PC-9 (cell line): ENCODE data around the gene PDS5B. TPM values are rescaled to one million over a fixed set of nuclear protein-coding genes. Genes with fewer than 3 reads are reported as not detected.

ENCODE experiments used
- BruUV-seq: library from RNA; stranded (reverse); fragments of 400-500 nt; replicated peaks from 2 replicates; lab custom pipeline; 2021; lab: Mats Ljungman, UMichigan
- CTCF ChIA-PET: fragments of 300-600 bp; sonication (Branson Sonifier 250); formaldehyde crosslinking; loops from one replicate; lab custom pipeline; 2022; ENCODE audit warnings: antibody characterized with exemption; lab: Charles Lee
- POLR2A ChIA-PET: fragments of 300-600 bp; sonication (Branson Sonifier 250); formaldehyde crosslinking; loops from one replicate; lab custom pipeline; 2022; ENCODE audit warnings: antibody characterized with exemption; ENCODE audit not compliant: unreplicated experiment; lab: Charles Lee
- DNase-seq, 2 experiments: peaks; one replicate each; pipeline versions ENCODE4 v3.0.0 to v3.0.0-alpha.2; 2015 to 2022; ENCODE audit warnings: mixed read lengths in 1 of 2
- H2AFZ ChIP-seq: fragments of 200-600 bp; sonication (generic); 2 replicates; pipeline ENCODE4 v1.8.1; 2017; ENCODE audit warnings: antibody characterized with exemption
- H3F3A ChIP-seq: fragments of 200-600 bp; sonication (generic); 2 replicates; pipeline ENCODE4 v1.8.1; 2017; ENCODE audit warnings: antibody characterized with exemption, mild to moderate bottlenecking, low read depth; ENCODE audit not compliant: insufficient read depth
- H3K27ac ChIP-seq: fragments of 200-600 bp; sonication (generic); 2 replicates; pipeline ENCODE4 v1.6.1; 2016; ENCODE audit warnings: mixed run types
- H3K27me3 ChIP-seq: fragments of 200-600 bp; sonication (generic); 2 replicates; pipeline ENCODE4 v1.6.1; 2016; ENCODE audit warnings: low read depth, mixed run types; ENCODE audit not compliant: insufficient read depth
- H3K36me3 ChIP-seq: fragments of 200-600 bp; sonication (generic); 2 replicates; pipeline ENCODE4 v1.6.1; 2016; ENCODE audit warnings: low read depth, mixed run types
- H3K4me1 ChIP-seq: fragments of 200-600 bp; sonication (generic); replicated peaks from 2 replicates; pipeline ENCODE4 v1.6.1; 2016; ENCODE audit warnings: mixed run types; ENCODE audit not compliant: insufficient read depth
- H3K4me2 ChIP-seq: fragments of 200-600 bp; sonication (generic); 2 replicates; pipeline ENCODE4 v1.6.1; 2017; ENCODE audit warnings: mixed run types
- H3K4me3 ChIP-seq: fragments of 200-600 bp; sonication (generic); 2 replicates; pipeline ENCODE4 v1.6.1; 2016; ENCODE audit warnings: mixed run types
- H3K79me2 ChIP-seq: fragments of 200-600 bp; sonication (generic); 2 replicates; pipeline ENCODE4 v1.6.1; 2017; ENCODE audit warnings: low read depth, mixed run types
- H3K9me2 ChIP-seq: fragments of 200-600 bp; sonication (generic); 2 replicates; pipeline ENCODE4 v1.8.1; 2017; ENCODE audit warnings: mild to moderate bottlenecking; ENCODE audit not compliant: insufficient read depth
- H3K9me3 ChIP-seq: fragments of 200-600 bp; sonication (generic); 2 replicates; pipeline ENCODE4 v1.8.1; 2016; ENCODE audit warnings: low read depth; ENCODE audit not compliant: insufficient read depth
- H4K20me1 ChIP-seq: fragments of 200-600 bp; sonication (generic); 2 replicates; pipeline ENCODE4 v1.8.1; 2017; ENCODE audit not compliant: insufficient read depth
- EZH2 ChIP-seq: fragments of 200-600 bp; sonication (generic); IDR thresholded peaks from 2 replicates; pipeline ENCODE4 v1.8.0; 2017; ENCODE audit warnings: antibody characterized with exemption, low read depth
- intact Hi-C: fragments of 100-400 bp; cut with micrococcal nuclease; formaldehyde crosslinking; loops from one replicate; pipeline ENCODE4 v1.10.0; 2022; ENCODE audit not compliant: unreplicated experiment
- total RNA-seq: library from RNA; stranded (reverse); gene quantifications from 2 replicates; pipeline ENCODE4 v1.2.3, GENCODE V29; 2021
- TF ChIP-seq, protein P1 (sequence below): fragments of 200-600 bp; sonication (generic); conservative IDR thresholded peaks from 2 replicates; pipeline ENCODE4 v1.6.1; 2017; ENCODE audit warnings: mixed run types, antibody characterized with exemption, mild to moderate bottlenecking, moderate library complexity

The PDS5B gene
- total RNA-seq, 1 experiment from 2014 or later: 37.6 TPM

DNA sequence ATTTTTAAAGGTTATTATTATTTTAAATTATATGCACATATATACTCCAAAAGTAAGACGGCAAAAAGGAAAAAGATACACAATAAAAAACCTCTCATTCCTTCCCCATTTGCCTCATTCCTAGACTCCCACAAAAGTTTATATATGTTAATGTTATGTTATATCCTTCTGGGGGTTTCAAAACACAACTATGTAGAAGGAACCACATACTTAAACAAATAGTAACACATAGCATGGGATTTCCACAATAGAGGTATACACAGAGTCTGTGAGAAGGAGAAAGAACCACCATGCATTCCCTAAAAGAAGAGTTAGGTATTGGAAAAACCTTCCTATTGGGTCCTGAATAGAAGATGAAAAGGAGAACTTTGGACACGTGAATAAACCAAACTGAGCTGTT, 9.1 kb downstream of the PDS5B start:
- peaks cover 17% of the 10 kb centered on the region for H4K20me1 ChIP-seq
- H3K4me3 ChIP-seq: no peak overlapping the region
- H3K27ac ChIP-seq: no peak overlapping the region
- TF ChIP-seq EZH2: no peak
- TF ChIP-seq, protein P1, sequence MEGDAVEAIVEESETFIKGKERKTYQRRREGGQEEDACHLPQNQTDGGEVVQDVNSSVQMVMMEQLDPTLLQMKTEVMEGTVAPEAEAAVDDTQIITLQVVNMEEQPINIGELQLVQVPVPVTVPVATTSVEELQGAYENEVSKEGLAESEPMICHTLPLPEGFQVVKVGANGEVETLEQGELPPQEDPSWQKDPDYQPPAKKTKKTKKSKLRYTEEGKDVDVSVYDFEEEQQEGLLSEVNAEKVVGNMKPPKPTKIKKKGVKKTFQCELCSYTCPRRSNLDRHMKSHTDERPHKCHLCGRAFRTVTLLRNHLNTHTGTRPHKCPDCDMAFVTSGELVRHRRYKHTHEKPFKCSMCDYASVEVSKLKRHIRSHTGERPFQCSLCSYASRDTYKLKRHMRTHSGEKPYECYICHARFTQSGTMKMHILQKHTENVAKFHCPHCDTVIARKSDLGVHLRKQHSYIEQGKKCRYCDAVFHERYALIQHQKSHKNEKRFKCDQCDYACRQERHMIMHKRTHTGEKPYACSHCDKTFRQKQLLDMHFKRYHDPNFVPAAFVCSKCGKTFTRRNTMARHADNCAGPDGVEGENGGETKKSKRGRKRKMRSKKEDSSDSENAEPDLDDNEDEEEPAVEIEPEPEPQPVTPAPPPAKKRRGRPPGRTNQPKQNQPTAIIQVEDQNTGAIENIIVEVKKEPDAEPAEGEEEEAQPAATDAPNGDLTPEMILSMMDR: no peak
- POLR2A ChIA-PET: no interaction called here
- H3K27me3 ChIP-seq: no peaks in the 10 kb centered on the region
- no peak for DNase-seq
- peaks cover 100% of the 10 kb centered on the region for H3K79me2 ChIP-seq
- no peaks in the 10 kb centered on the region for H3F3A ChIP-seq
- no peak overlapping the region for H3K4me2 ChIP-seq
- BruUV-seq: no TSS peak
- H3K9me3 ChIP-seq: no peaks in the 10 kb centered on the region; the same call in 1 of the 2 replicates
- CTCF ChIA-PET: no interaction called here
- H3K36me3 ChIP-seq: 0 out of 2 replicates have a peak, but pooled peaks cover 6% of the 10 kb centered on the region
- intact Hi-C loops: no loop called here
- no peak overlapping the region for H2AFZ ChIP-seq
- H3K4me1 ChIP-seq: peaks cover 3% of the 10 kb centered on the region; the same call in 1 of the 2 replicates
- H3K9me2 ChIP-seq: no peaks in the 10 kb centered on the region

GRCh38 chr13:32600890-32601289, 14.6 kb downstream of the PDS5B start:
- Histone ChIP-seq H3K4me1 (no peaks in the 10 kb centered on the region), H3K27ac (no peak overlapping the region), H4K20me1 (peaks cover 13% of the 10 kb centered on the region), H2AFZ (no peak overlapping the region), H3K9me2 (no peaks in the 10 kb centered on the region), H3K36me3 (no peaks in the 10 kb centered on the region), H3K4me2 (no peak overlapping the region), H3K27me3 (no peaks in the 10 kb centered on the region), H3K4me3 (no peak overlapping the region), H3K79me2 (peaks cover 96% of the 10 kb centered on the region), H3F3A (no peaks in the 10 kb centered on the region), H3K9me3 (peaks cover 16% of the 10 kb centered on the region)
- ChIA-PET POLR2A (interaction anchor here (0.7 kb wide), 1 partner anchor 27 kb away, joined by 3 read pairs; no protein-coding TSS in a partner anchor), CTCF (no interaction called here)
- no peak for DNase-seq
- no TSS peak for BruUV-seq
- intact Hi-C loops: no loop called here
- TF ChIP-seq EZH2: no peak
- TF ChIP-seq, protein P1: no peak

GRCh38 chr13:32609428-32609827, 23.2 kb downstream of the PDS5B start:
- Histone ChIP-seq H2AFZ (no peak overlapping the region), H3K36me3 (no peaks in the 10 kb centered on the region), H4K20me1 (peaks cover 5% of the 10 kb centered on the region), H3K9me2 (no peaks in the 10 kb centered on the region), H3K27ac (no peak overlapping the region), H3K4me1 (no peaks in the 10 kb centered on the region), H3K27me3 (no peaks in the 10 kb centered on the region), H3K4me3 (no peak overlapping the region), H3K4me2 (no peak overlapping the region), H3K9me3 (no peaks in the 10 kb centered on the region; the same call in 1 of the 2 replicates), H3F3A (no peaks in the 10 kb centered on the region), H3K79me2 (peaks cover 96% of the 10 kb centered on the region)
- BruUV-seq: no TSS peak
- intact Hi-C loops: no loop called here
- POLR2A ChIA-PET: no interaction called here
- CTCF ChIA-PET: interaction anchor here (0.7 kb wide), 1 partner anchor 1499 kb away, joined by 4 read pairs; no protein-coding TSS in a partner anchor
- no peak for DNase-seq
- TF ChIP-seq EZH2: no peak
- TF ChIP-seq, protein P1: no peak
